HG02943 (cell line): Measurements from ENCODE around the gene DNAJC13.

Source experiments
- ATAC-seq: cut with Tn5 transposase; IDR thresholded peaks from one replicate; pipeline ENCODE4 v1.9.1; 2021; ENCODE audit warnings: mild to moderate bottlenecking, low read depth, moderate library complexity; ENCODE audit not compliant: unreplicated experiment

DNAJC13 gene

GRCh38 chr3:132570016-132570415, 152.7 kb downstream of the DNAJC13 start:
- ATAC-seq, result no peak

- ATAC-seq, result no peak
Measured at GRCh38 chr3:132573797-132574211, 156.5 kb downstream of the DNAJC13 start.

GRCh38 chr3:132587401-132587800, 170.1 kb downstream of the DNAJC13 start:
- ATAC-seq, result no peak
